Measurements from ENCODE around the gene GLG1.
"Not testable (repeated sequence)": the region's sequence is repeated elsewhere in the genome, so short reads cannot be mapped to it uniquely, and the experiment has no call there.

Gene GLG1

DNA sequence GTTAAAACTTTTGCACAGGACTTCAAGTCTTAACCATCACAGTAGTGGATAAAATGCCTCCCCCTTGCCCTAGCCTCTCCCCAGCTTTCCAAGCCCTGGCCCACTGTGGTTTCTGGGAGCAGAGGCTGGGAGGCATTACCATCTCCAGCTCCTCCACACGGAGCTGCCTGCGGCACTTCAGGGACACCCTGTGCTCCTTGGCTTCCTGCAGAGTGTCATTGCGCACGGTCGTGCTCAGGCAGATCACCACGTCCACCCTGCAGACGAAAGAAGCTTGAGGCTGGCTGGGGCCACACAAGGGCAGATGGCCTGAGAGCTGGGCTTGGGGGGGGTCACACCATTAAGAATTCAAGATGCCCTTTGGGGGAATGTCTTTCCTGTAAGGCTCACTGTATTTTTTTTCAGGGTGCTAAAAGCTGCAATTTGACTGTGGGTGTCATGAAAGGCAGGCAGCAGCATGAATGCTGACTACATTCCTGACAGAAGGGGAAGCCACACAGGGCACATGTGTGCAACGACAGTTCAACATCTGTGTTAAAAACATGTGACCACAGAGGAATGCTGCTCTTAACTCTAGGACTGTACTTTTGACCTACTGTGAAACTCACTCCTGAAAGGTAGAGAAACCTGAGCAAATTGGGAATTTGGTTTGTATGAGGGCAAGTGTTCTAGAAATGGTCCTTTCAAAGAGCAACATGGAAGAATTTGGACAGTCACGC lies 137.9 kb downstream of the GLG1 start:
- DNase-seq: no peak

DNA sequence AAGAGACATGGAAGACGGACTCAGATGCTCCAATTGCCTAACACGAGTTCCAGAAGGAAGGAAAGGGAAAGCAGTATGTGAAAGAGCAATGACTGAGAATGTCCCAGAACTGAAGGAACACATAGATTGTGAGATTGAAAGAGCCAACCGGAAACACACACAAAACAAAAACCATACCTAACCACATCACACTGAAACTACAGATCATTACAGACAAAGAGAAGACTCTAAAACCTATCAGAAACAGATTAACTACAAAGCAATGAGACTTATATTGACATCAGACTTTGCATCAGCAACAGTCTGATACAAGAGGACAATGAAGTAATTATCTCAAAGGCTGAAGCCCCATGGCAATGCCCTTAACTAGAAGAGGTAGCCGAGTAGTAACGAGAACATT lies 140.0 kb downstream of the GLG1 start:
- no peak for DNase-seq

DNA sequence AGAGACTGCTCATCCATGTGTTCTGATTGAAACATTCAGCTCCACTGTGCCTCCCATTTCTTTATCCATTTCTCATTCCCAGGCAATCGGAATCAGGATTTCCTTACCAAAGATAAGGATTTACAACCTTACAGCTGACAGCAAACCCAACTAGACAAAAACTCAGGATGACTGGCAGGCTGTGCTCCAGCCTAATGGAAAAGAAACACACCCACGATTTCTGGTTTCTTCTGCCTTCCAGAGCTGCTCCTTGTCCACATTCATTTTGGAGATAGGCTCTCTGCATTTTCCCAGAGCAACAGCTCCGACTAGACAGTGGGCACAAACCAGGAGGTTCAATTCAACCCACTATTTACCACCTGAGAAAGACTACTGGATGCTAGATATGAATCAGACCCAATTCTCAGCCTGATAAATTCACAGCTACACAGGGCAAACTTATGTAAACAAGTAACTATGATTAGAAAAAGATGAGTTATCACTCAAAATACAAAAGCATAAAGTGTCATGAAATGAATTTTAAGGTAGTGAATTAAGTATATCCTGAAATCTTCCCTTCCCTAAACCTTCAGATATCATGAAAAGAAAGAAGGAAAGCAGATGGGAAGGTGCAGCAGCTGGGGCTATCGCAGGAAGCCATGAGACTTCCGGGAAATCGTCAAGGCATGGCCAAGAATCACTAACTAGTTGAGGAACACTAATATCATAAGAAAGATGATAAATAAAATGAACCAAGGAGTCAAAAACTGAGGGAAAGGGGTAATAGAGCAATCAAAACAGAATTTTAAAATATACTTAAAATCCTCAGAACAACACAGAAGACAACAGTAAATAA lies 140.8 kb downstream of the GLG1 start:
- DNase-seq: no peak

DNA sequence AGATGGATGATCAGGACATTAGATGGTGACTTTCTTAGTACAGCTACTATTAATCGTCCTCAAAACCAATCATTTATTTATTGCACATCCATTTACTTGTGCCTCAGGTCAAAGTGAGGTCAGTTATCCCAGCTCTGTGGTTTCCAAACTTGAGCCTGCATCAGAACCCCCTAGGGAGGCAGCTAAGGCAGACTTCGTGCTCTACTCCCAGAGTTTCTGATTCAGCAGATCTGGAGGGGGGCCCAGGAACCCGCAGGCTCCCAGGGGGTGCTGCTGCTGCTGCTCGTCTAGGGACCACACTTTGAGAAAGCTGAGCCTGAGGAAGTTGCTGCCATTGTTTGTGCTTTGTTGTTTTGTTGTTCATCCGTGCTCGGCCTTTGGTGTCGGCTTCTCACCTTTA lies 141.6 kb downstream of the GLG1 start:
- DNase-seq: no peak

DNA sequence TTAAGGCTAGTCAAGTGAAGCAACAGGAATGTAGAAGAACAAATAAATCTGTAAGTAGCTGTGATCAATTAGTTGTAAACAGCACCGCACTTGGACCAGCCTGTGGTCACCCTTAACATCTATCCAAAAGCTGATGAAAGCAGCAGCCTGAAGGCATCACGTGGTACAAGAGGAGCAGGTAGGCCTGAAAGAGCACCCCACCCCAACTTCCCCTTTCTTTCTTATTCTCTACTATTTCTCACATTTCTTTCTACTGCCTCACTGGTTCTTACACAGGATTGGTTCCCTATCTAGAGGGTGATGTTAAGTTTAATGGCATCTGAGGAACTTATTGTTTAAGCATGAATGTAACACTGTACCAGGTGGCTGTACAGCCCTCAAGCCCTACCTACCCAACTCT lies 143.0 kb downstream of the GLG1 start:
- no peak for DNase-seq

DNA sequence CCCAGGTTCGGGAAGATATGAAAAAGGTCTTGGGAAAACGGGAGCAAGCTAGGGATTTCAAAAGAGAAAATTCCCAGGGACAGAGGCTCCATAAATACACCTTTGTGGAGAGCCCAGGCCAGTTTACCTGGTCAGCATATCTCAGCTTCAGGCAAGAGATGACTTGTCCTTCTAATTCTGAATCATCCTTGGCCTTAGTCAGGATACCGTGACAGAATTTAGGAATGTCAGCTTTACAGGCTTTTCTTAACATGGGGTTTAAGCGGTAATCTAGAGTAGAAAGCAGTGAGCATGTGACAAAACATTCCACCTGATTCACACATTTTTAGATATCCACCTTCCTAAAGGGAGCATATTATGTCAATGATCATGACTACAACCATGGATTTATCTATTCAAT lies 144.6 kb downstream of the GLG1 start:
- no peak for DNase-seq

DNA sequence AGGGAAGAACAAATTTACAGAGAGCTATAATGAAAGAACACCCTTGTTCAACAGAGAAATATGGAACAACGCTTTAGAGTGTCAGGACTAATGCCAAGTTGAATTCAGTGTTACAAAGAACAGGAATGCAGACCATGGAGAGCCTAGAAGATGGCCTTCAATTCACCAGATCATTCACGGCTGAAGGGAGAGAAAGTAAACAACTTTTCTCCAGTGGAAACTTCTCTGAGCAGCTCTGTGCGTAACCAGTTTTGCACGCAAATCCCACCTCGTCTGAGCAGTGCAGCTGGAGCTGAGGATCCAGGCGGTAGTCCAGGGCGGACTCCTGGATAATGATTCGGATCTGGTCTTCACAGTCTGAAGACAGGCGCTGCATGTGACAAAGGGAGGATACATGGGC lies 145.1 kb downstream of the GLG1 start:
- DNase-seq: no peak

DNA sequence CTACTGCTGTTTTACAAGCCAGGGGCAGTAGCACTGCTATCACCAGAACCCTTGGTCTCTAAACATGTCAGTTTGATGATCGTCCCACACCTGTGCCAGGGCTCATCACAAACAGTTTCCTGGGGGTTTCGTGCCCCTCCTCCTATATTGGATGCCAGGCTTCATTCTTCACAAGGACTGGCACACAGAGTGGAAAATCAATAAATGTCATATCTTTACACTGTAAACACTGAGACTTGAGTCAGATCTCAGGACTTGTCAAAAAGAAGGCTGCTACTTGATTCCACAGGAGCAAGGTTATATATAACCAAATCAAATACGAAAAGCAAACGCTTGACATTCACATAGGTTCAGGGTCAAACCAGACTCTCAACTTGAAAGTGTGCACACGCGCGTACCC lies 146.4 kb downstream of the GLG1 start:
- DNase-seq: no peak

DNA sequence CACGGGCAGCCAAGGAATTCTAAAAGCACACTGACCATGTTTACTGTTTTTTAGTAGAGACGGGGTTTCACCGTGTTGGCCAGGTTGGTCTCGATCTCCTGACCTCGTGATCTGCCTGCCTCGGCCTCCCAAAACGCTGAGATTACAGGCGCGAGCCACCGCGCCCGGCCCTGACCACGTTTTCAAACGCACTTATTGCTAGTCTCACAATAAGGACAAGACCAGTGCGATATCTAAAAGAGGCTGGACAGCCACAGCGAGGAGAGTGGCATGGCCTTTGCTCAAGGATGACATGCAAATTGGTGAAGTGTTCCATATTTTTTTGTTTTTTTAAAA lies 150.7 kb downstream of the GLG1 start:
- no peak for DNase-seq

DNA sequence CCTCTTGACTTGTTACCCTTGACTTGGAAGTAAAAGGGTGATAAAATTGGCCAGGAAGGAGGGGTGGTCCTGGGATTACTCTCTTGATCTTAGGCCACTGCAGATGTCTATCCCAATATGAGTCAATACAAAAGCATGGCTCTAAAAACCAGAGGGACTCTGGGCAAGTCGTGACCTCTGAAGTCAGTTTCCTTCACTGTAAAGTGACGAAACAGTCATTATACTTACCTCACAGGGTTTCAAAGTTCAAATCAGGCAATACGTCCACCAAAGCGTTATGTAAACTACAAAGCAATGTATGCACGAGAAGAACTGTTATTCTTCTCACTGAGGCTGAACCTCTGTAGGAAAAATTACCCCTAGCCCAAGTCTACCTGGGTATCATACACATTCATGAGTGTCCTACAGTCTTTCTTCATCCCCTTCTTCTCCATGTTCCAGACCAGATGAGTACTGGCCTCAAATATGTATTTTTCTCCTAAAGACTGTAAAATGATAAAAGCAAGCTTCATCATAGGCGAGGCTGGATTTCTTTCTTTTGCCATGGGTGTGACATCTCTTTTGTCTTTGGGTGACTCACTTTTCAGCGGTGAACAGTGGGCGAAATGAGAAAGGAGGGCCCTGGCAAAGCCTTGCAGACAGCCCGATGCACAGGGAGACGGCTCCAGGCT lies 151.2 kb downstream of the GLG1 start:
- no peak for DNase-seq

DNA sequence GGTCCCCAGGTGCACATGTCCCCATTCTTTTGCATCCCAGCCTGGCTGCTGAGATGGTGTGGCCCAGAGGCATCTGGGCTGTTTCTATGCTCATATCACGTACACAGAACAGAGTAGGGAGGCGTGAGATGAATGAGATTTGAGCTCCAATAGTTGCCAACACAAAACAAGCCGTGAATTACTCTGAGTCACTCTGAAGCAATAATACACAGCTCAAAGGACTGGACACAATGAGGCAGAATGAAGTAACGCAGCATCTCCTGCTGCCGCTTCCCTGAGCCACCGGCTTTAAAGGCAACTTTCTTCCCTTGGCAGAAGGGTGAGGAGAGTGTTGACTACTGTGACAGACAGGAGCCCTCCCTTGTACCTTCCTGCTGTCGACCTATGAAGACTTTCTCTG lies 151.7 kb downstream of the GLG1 start:
- DNase-seq: no peak

DNA sequence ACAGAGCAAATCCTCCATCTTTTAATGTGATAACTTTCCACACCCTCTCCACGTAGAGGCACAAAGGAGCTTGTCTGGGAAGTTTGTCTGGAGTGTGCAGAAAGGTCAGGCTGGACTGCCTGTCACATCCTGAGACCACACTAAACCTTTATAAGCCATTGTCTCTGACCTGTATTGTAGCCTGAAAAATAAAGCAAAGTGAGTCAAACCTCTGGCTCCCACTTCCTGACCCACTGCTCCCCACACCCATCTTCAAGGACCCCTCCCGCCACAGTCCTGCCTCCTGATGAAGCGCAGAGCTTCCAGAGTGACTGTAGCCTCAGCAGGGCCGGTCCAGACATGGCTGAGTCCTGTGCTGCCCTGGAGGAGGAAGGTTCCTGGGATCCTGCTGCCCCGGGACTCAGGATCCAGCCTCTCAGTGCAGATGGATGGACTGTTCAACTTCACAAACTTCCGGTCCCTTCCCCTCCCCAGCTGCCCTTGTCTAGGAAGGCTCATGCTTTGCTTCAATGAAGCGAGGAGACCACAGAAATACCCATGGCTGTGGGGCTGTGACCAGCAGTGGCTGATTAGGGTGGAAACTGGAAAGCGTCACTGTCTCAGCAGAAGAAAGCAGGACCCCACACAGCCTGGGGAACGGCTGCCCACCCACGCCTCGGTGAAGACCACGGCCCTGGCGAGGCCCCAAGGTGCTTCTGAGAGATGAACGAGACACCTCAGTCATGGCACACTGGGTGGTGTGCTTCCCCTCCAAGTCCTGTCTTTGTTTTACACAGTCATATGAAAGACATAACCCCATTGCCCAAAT lies 154.8 kb downstream of the GLG1 start:
- DNase-seq: no peak

DNA sequence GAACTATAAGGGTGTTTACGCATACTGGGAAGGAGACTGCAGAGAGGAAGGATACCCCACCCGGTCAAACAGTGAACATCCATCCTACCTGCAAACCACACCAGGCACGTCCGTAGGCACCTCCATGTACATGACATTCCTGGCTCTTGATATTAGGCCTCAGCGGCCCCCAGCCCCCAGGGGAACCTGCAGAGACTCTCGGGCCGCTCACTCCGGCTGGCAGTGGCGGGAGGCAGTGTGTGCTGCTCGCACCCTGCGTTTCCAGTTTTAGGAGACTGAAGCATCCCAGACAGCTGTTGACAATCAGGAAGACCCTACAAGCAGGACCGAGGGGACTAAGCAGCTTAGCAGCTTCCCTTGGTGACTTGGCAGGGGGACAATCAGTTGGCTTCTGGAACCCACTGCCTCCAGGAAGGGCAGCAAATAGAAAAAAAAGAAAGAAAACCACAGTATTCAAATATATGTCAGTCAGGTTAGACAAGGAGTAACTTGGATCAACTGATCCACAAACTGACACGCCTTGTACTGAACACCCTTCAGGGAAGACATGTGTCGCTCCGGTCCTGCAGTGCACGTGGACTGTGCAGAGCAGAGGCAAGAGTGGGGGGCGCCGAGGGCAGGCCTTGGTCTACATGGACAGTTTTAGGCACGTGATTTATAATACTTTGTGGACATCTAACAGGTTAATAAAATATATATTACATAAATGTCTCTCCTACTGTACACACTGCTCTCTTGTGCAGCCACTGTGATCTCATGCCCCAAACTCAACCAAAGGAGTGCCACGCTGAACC lies 155.8 kb downstream of the GLG1 start:
- DNase-seq: no peak

DNA sequence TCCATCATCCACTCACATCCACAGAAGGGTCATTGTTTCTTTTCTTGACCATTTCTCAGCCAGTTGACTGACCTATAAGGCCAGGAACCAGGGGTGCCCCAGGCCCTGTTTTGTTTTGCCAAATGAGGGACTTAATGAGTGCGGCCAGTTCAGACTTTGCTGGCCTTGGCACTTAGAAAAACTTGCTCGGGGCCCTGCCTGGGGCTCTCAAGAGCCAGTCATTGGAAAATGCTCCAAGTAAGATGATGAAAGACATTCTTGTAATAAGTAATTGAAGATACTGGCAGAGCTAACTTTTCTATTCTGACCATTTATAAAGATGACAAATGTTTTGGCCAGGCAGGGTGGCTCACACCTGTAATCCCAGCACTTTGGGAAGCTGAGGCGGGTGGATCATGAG lies 156.7 kb downstream of the GLG1 start:
- DNase-seq: no peak

DNA sequence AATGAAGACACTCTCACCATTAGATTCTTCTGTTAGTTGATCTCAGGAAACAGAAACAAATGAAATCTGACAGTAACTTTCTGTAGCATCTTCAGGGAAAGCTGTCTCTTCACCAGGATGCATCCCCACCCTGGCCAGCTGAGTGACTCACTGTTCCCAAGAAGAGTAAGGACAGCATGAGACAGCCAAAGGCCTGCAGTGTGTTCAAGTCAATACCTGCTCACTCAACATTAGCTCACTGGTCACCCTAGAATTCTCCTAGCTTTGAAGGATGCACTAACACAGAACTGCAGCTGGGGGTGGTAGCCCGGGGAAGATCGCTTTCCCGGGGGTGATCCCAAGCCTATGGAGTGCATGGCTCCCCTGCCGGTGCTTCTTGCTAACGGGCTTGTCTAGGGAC lies 157.4 kb downstream of the GLG1 start:
- DNase-seq: no peak

DNA sequence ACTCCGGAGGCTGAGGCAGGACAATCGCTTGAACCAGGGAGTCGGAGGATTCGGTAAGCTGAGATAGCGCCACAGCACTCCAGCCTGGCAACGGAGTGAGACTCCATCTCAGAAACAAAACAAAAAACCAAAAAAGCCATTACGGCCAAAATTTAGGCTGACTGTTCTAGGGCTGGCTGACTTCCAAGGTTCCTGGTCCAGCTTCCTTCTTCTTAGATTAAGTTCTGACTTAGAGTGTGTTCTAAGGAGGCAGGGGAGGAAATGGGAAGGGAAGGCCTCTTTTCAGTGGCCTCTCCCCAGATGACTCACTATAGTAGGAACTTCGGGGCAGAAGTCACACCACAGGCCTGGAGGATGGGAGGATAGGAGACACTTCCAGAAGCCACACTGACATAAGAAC lies 157.9 kb downstream of the GLG1 start:
- no peak for DNase-seq

DNA sequence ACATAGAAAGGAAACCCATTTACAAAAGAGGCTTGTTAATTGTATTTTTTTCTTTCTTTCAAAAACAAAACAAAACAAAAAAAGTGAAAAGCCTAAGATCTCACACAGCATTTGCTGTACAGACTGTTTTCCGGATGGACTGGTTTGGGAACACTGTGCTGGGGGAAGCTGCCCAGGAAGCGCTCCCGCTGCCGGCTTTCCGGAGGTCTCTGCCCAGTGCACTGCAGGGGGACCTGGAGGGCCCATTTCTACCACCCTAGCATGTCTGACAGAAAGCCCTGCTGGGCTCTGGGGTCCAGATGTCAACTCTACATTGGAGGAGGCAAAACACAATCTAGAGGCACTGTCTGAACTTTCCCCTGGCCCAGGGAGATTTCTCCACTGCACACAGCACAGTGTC lies 159.3 kb downstream of the GLG1 start:
- DNase-seq: no peak

DNA sequence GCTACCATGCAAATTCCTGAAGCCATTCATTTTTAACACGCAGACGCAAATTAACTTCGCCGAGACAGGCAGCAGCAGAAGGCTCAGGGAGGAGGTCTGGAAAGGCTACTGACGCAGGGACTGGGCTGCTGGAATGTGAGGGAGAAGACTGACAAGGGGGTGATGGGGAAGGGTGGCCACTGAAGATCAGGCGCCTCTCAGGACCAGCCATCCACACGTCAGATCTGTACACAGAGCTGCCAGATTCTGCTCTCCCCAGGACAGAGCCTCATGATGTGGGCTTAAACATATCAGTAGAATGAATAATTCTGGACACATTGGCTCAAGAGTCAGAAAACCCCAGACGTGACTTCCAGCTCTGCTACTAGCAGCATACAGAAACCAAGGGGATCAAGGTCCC lies 160.0 kb downstream of the GLG1 start:
- DNase-seq: no peak

DNA sequence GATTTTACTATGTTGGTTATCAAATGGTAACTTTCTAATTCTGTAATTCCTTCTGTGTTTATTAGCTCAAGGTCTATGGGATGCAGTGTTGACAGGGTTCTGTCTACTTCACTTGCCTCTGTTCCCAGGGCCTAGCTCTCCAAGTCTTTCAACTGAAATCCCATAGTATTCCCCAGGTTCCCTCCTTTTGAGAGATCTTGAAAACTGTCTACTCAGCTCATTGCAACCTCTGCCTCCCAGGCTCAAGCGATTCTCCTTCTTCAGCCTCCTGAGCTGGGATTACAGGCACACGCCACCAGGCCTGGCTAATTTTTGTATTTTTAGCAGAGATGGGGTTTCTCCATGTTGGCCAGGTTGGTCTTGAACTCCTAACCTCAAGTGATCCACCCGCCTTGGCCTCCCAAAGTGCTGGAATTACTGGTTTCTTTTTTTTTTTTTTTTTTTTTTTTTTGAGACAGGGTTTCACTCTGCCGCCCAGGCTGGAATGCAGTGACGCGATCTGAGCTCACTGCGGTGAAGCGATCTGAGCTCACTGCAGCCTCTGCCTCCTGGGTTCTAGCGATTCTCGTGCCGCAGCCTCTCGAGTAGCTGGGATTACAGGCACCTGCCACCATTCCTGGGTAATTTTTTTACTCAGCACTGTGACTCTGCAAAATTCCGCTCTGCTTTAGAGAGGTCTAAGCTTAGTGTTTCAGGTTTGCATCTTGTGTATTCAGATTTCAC lies 163.1 kb downstream of the GLG1 start:
- DNase-seq: not testable (repeated sequence)

DNA sequence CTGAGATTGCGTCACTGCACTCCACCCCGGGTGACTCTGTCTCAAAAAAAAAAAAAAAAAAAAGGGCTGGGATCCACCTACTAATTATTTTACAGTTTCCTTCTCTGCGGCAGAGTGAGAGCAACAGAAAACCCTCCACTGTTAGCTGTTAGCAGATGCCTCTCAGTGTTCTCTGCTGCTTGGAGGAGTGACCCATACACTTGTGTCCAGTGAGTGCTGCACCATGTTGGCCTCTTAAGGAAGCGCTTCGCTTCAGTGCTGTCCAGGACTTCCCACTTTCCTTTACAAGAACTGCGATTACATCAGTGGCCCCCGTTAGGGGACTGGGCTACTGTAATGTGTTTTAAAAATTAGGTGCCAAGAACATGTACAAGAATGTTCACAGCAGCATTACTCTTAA lies 167.2 kb downstream of the GLG1 start:
- no peak for DNase-seq

DNA sequence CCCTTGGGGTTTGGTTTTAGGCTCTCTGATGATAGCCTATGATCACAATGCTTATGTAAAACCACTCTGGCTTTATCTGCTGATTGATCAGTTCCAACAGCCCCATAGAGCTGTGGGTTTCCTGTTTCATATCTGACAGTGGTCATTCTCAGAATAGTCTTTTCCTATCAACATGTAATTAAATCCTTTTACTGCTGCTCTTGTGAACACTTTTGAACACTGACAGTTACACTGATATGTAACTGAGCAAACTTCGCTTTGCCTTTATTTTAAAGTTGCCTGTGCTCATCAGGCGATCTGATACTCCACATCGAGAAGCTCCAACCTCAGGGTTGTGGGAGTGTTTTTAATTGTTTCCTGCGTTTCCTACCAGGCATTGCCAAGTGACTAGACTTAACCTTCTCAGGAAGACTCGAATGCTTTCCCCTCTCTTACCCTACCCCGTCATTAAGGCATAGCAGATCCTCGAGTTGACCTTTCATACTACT lies 168.4 kb downstream of the GLG1 start:
- no peak for DNase-seq

DNA sequence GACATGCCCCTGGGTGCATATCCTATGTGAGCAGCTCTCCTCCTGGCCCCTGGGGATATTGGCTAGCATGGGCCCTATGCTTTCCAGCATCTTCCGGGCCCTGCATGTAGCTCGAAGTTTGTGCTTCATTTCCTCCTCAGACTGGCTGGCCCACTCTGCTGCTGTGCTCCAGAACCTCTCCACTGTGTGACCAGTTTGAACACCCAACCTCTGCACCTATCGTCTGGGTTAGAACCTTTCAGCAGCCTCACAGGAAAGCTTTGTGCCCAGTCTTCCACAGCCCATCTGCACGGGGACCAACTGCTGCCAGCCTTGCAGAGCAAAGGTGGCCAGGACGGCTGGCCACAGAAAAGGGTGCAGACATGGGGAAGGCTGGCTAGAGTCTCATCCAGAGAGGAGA lies 175.4 kb downstream of the GLG1 start:
- no peak for DNase-seq
